ENCODE measurements around the gene RGS1. TPM values are rescaled to one million over a fixed set of nuclear protein-coding genes. Genes with fewer than 3 reads are reported as not detected.

The RGS1 gene
- total and polyA plus RNA-seq, 2 of the 8 experiments (the other 6 are each of a cell fraction or from before 2014, with no cell fraction given): not detected

DNA sequence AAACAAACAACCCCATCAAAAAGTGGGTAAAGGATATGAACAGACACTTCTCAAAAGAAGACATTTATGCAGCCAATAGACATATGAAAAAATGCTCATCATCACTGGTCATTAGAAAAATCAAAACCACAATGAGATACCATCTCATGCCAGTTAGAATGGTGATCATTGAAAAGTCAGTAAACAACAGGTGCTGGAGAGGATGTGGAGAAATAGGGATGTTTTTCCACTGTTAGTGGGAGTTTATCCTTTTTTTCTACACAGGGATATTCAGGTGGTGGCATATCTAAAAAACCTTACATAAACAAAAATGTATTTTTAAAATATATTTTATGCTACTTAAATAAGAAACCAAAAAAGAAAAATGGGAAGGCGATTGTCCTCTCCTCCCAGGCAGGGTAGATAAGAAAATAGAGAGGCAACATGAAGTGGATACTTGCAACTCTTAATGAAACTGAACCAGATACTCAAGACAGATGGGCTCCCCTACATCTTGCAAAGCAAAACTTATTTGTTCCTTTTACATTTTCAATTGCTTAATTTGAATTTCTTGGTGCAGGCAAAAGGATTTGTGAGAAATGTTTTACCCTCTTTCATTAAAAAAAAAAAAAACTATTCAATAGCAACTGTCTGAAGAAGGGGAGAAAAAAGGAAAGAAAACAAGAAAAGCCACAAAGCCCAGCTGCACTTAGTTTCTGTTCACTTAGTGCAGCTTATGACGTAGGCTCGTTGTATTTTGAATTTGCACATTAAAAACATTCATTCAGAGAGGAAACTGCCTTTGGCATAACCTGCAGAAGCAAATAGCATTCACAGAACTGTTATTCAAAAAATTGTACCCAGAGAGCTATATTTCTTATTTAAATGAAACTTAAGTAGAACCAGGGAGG lies 36.9 kb upstream of the RGS1 start (continued):
- TF ChIP-seq TEAD4 (IDR thresholded peaks at IDR 0.05; ENCODE audit: low read depth, low read length) (no peak), KDM1A (IDR thresholded peaks at IDR 0.05; ENCODE audit: borderline replicate concordance, low read length) (no peak), SAP30 (IDR thresholded peaks at IDR 0.05; ENCODE audit: insufficient read depth, insufficient replicate concordance, low read length) (no peak), RAD21 (IDR thresholded peaks at IDR 0.05 in 1 of 2, conservative IDR thresholded peaks at IDR 0.05 in 1 of 2; ENCODE audit: low read depth in 2 of 2, low read length in 2 of 2) (no peak), KDM4A (IDR thresholded peaks at IDR 0.05; ENCODE audit: low read depth, low read length, severe bottlenecking) (no peak), JUND (IDR thresholded peaks at IDR 0.05; ENCODE audit: low read length) (no peak)
